BJ (cell line): ENCODE measurements around the gene FNBP1. TPM values are rescaled to one million over a fixed set of nuclear protein-coding genes. Genes with fewer than 3 reads are reported as not detected.

Experiments
- CTCF ChIA-PET: fragments of 350-600 bp; formaldehyde crosslinking; extraction: SDS; loops from one replicate; lab custom pipeline; 2021; ENCODE audit warnings: antibody characterized with exemption, inconsistent platforms; lab: Yijun Ruan, JAX
- POLR2A ChIA-PET: fragments of 300-600 bp; sonication (Branson Sonifier 250); formaldehyde crosslinking; extraction: SDS; loops from one replicate; lab custom pipeline; 2021; ENCODE audit warnings: antibody characterized with exemption; lab: Charles Lee
- DNase-seq: peaks from one replicate; pipeline ENCODE4 v3.0.0-alpha.2; 2011; ENCODE audit warnings: low read depth
- H3K27me3 ChIP-seq: 2 replicates; pipeline ENCODE4 v1.6.0; 2011; ENCODE audit warnings: low read length; ENCODE audit not compliant: control insufficient read depth, insufficient read depth
- H3K36me3 ChIP-seq: 2 replicates; pipeline ENCODE4 v1.5.1; 2011; ENCODE audit warnings: low read length; ENCODE audit not compliant: control insufficient read depth, insufficient read depth
- H3K4me3 ChIP-seq: 2 replicates; pipeline ENCODE4 v1.5.1; 2011; ENCODE audit warnings: low read depth, mild to moderate bottlenecking, control low read depth, low read length
- CTCF ChIP-seq: IDR thresholded peaks from 2 replicates; pipeline ENCODE4 v1.5.1; 2011; ENCODE audit warnings: low read depth, mild to moderate bottlenecking, control low read depth, inconsistent platforms, low read length, moderate library complexity; ENCODE audit not compliant: insufficient read depth
- polyA plus RNA-seq: library from polyadenylated mRNA; depleted of rRNA; stranded (reverse); fragments of >200 nt; gene quantifications from 2 replicates; pipeline ENCODE4 v1.2.3, GENCODE V29; 2011

The FNBP1 gene
- polyA plus RNA-seq, 1 experiment = 7.8 TPM

- Histone ChIP-seq H3K4me3 (no peak overlapping the region), H3K36me3 (peaks cover 1% of the 10 kb centered on the region), H3K27me3 (no peaks in the 10 kb centered on the region)
- TF ChIP-seq CTCF = no peak
- CTCF ChIA-PET = interaction anchor here (1.2 kb wide), 1 partner anchor 176 kb away, joined by 3 read pairs; no protein-coding TSS in a partner anchor
- POLR2A ChIA-PET = no interaction called here
- no peak for DNase-seq
These were observed 19.8 kb upstream of the FNBP1 start for GRCh38 chr9:130062750-130063149.

GRCh38 chr9:130060296-130060695, 17.3 kb upstream of the FNBP1 start:
- H3K36me3 ChIP-seq = peaks cover 1% of the 10 kb centered on the region
- no peak for TF ChIP-seq CTCF
- H3K4me3 ChIP-seq = no peak overlapping the region
- H3K27me3 ChIP-seq = no peaks in the 10 kb centered on the region
- CTCF ChIA-PET = no interaction called here
- no peak for DNase-seq
- POLR2A ChIA-PET = interaction anchor here (0.7 kb wide), 1 partner anchor 13 kb away, joined by 16 read pairs; no protein-coding TSS in a partner anchor

- H3K27me3 ChIP-seq = no peaks in the 10 kb centered on the region
- ChIA-PET CTCF (interaction anchor here (1.1 to 1.2 kb wide), 2 partner anchors 9 to 12 kb away, joined by 3 to 8 read pairs; no protein-coding TSS in a partner anchor), POLR2A (interaction anchor here (0.5 kb wide), 1 partner anchor 9 kb away, joined by 4 read pairs; no protein-coding TSS in a partner anchor)
- DNase-seq = no peak
- TF ChIP-seq CTCF = no peak
- H3K4me3 ChIP-seq = no peak overlapping the region
- H3K36me3 ChIP-seq = peaks cover 1% of the 10 kb centered on the region
These were observed 15.9 kb upstream of the FNBP1 start for GRCh38 chr9:130058887-130059286.

- Histone ChIP-seq H3K27me3 (no peaks in the 10 kb centered on the region), H3K36me3 (peaks cover 1% of the 10 kb centered on the region), H3K4me3 (no peak overlapping the region)
- ChIA-PET CTCF (no interaction called here), POLR2A (no interaction called here)
- DNase-seq = no peak
- peak; percentile 25; the same call in 1 of the 2 replicates for TF ChIP-seq CTCF
These were observed 15.2 kb upstream of the FNBP1 start for GRCh38 chr9:130058154-130058553.

- peak overlapping the region; percentile 96 for H3K4me3 ChIP-seq
- DNase-seq = no peak
- no peak for TF ChIP-seq CTCF
- no peaks in the 10 kb centered on the region; the same call in 1 of the 2 replicates for H3K36me3 ChIP-seq
- CTCF ChIA-PET = interaction anchor here (1.9 kb wide), 1 partner anchor 170 kb away, joined by 9 read pairs; no protein-coding TSS in a partner anchor
- POLR2A ChIA-PET = no interaction called here
- H3K27me3 ChIP-seq = no peaks in the 10 kb centered on the region
These were observed 11.8 kb upstream of the FNBP1 start for GRCh38 chr9:130054820-130055219.
